ENCODE measurements around the gene ANO2.

Gene ANO2

GRCh38 chr12:5971194-5971850 is 26.3 kb upstream of the ANO2 start:
- Histone ChIP-seq H3K27me3 (ENCODE audit: insufficient read depth, low read length) (no peaks in the 10 kb centered on the region), H3K4me1 (ENCODE audit: insufficient read depth, low read length) (no peaks in the 10 kb centered on the region), H3K9me3 (ENCODE audit: low read length) (no peaks in the 10 kb centered on the region), H3K4me3 (ENCODE audit: low read length) (no peak overlapping the region), H2AFZ (ENCODE audit: low read depth, low read length) (no peak overlapping the region), H3K36me3 (ENCODE audit: insufficient read depth, low read length) (no peaks in the 10 kb centered on the region)

GRCh38 chr12:5969974-5970690 is 25.1 kb upstream of the ANO2 start:
- no peak overlapping the region for H2AFZ ChIP-seq (ENCODE audit: low read depth, low read length)
- H3K36me3 ChIP-seq (ENCODE audit: insufficient read depth, low read length) = no peaks in the 10 kb centered on the region
- no peaks in the 10 kb centered on the region for H3K9me3 ChIP-seq (ENCODE audit: low read length)
- no peak overlapping the region for H3K4me3 ChIP-seq (ENCODE audit: low read length)
- H3K4me1 ChIP-seq (ENCODE audit: insufficient read depth, low read length) = no peaks in the 10 kb centered on the region
- H3K27me3 ChIP-seq (ENCODE audit: insufficient read depth, low read length) = peaks cover 2% of the 10 kb centered on the region

DNA sequence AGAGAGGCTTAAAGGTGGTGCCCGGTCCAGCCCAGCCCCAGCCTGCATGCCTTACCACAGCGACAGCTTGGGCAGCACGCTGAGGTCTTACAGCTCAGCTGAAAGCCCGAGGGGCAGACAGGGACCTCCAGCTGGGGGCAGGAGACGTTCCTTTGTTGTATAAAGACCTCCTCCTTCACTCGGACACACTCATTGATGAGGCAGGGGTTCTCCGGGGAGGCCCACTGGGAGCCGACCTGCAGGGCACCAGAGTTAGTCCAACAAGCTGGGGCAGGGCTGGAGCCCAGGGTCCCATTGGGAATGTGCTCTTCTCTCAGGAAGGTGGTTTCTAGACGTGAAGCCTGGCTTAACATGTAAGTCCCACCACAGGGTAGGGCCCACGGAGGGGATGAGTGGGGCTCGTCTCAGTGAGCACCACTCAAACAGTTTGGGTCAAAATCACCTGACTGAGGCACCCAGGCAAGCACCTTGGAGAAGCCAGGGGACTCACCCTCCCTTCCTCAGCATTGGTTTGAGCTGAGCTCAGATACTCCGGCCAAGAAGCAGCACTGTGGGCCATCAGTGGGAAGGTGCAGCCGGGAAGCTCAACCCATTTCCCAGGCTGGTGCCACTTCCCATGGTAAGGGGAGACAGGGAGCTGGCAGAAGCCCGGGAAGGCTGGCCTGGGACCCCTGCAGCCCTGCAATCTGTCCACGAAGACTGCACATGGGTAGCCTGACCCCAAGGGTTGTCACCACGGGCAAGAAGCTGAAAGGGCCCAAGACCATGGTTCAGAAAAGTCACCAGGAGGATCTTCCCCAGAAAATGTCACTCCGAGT is 24.3 kb upstream of the ANO2 start:
- no peak overlapping the region for H3K4me3 ChIP-seq (ENCODE audit: low read length)
- H3K27me3 ChIP-seq (ENCODE audit: insufficient read depth, low read length) = peaks cover 7% of the 10 kb centered on the region
- peaks cover 2% of the 10 kb centered on the region for H3K4me1 ChIP-seq (ENCODE audit: insufficient read depth, low read length)
- H3K36me3 ChIP-seq (ENCODE audit: insufficient read depth, low read length) = no peaks in the 10 kb centered on the region
- no peak overlapping the region for H2AFZ ChIP-seq (ENCODE audit: low read depth, low read length)
- H3K9me3 ChIP-seq (ENCODE audit: low read length) = no peaks in the 10 kb centered on the region

DNA sequence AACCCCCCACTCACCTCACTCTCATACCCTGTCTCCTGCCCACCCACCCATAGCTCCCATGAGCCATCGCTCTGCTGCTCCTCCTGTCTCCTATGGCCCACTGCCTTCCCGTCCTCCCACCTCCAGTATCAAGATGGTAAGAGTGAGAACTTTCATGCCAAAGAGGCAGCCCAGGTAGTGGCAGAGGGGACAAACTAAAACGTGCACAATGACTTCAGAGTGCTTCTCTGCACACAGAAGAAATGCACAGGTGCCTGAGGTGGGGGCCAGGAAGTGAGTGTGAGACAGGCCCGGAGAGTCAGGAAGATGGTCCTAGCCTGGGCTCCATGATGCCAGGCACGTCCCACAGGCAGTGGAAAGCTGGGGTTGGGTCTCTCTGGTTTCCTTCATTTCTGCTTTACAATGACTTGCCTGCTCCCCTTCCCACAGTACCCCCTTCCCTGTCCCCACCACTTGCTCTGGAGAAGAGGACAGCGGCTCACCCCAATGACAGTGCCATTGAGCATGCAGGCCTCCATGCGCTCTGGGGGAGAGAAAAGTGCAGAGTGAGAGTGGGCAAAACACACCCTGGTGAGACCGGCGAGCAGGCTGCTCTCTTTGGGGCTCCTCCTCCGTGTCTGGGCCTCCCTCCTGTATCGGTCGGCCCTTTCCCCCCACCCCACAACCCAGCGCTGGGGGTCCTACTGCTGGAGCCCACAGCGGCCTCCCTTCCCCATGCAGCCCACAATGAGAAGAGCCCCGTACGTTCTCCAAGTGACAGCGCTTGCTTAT is 22.8 kb upstream of the ANO2 start:
- H3K9me3 ChIP-seq (ENCODE audit: low read length) = no peaks in the 10 kb centered on the region
- H3K27me3 ChIP-seq (ENCODE audit: insufficient read depth, low read length) = peaks cover 10% of the 10 kb centered on the region

DNA sequence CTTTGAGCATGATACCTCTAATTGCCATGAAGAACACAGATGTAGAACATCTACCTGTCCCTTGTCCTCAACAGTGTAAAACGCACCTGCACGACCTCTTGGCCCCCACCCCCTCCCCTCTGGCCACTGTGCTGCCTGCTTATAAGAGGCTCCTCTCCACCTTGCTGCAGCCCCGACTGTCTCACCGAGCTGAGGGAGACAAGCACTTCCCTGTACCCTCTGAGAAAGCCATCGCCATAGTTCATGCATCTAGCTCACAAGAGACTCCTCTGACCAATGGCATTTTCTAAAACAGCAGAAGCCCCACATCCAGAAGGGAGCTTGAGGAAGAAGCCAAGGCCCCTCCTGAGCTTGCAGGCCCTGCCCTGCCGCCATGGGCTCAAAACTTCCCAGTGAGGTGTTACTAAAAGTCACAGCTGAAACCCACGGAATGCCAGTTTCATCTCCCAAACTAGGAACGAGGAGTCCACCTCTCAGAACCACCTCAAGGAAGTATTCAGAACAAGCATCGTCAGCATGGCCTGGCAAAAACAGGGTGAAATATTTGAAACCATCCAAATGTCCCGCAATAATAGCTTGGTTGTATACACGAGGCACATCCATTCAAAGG is 21.5 kb upstream of the ANO2 start:
- Histone ChIP-seq H3K4me3 (ENCODE audit: low read length) (no peak overlapping the region), H3K4me1 (ENCODE audit: insufficient read depth, low read length) (peaks cover 2% of the 10 kb centered on the region), H3K36me3 (ENCODE audit: insufficient read depth, low read length) (no peaks in the 10 kb centered on the region), H2AFZ (ENCODE audit: low read depth, low read length) (no peak overlapping the region), H3K9me3 (ENCODE audit: low read length) (no peaks in the 10 kb centered on the region), H3K27me3 (ENCODE audit: insufficient read depth, low read length) (peaks cover 10% of the 10 kb centered on the region)

More for the DNA sequence above, 22.8 kb upstream of the ANO2 start:
- peaks cover 2% of the 10 kb centered on the region for H3K4me1 ChIP-seq (ENCODE audit: insufficient read depth, low read length)
- no peaks in the 10 kb centered on the region for H3K36me3 ChIP-seq (ENCODE audit: insufficient read depth, low read length)
- no peak overlapping the region for H2AFZ ChIP-seq (ENCODE audit: low read depth, low read length)
- no peak overlapping the region for H3K4me3 ChIP-seq (ENCODE audit: low read length)

DNA sequence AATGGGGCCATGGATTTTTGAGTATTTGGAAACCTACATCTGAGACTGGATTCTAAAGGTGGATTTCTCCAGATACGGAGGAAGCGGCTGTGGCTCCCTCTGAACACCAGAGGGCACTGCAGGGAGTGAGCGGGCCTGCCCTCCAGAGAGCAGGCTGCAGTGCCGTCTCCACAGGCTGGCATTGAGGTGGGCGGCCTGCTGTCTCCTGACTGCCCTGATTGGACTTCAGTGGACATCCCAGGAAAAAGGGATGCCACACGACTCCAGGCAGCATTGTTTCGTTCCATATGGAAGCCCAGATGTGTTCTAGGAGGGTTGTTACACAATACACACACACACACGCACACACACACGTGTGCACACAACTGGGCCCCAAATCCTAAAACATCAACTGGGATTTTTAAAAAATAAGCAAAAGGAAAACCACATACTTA is 20.9 kb upstream of the ANO2 start:
- no peak overlapping the region for H2AFZ ChIP-seq (ENCODE audit: low read depth, low read length)
- peaks cover 10% of the 10 kb centered on the region for H3K27me3 ChIP-seq (ENCODE audit: insufficient read depth, low read length)
- no peaks in the 10 kb centered on the region for H3K36me3 ChIP-seq (ENCODE audit: insufficient read depth, low read length)
- H3K4me3 ChIP-seq (ENCODE audit: low read length) = no peak overlapping the region
- peaks cover 2% of the 10 kb centered on the region for H3K4me1 ChIP-seq (ENCODE audit: insufficient read depth, low read length)
- no peaks in the 10 kb centered on the region for H3K9me3 ChIP-seq (ENCODE audit: low read length)

GRCh38 chr12:5964913-5965900 is 20.1 kb upstream of the ANO2 start:
- H3K4me3 ChIP-seq (ENCODE audit: low read length) = no peak overlapping the region
- H3K36me3 ChIP-seq (ENCODE audit: insufficient read depth, low read length) = no peaks in the 10 kb centered on the region
- no peaks in the 10 kb centered on the region for H3K9me3 ChIP-seq (ENCODE audit: low read length)
- H3K27me3 ChIP-seq (ENCODE audit: insufficient read depth, low read length) = peaks cover 10% of the 10 kb centered on the region
- H2AFZ ChIP-seq (ENCODE audit: low read depth, low read length) = no peak overlapping the region
- peaks cover 2% of the 10 kb centered on the region for H3K4me1 ChIP-seq (ENCODE audit: insufficient read depth, low read length)

DNA sequence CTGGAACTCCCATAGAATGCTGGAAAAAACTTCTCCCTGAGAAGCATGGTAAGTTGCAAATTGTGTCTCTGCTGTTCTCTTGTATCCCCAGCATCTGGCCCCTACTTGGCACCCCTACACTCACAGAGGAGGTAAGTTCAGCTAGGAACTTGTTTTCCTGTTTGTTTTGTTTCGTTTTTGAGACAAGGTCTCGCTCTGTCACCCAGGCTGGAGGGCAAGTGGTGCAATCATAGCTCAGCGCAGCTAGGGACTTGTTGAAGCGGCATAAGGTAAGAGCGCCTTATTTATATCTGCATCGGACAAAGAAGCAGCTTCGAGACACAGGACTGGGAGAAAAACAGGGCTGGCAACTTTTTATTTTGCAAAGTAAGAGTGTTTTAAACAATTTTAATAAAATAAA is 18.5 kb upstream of the ANO2 start:
- Histone ChIP-seq H3K36me3 (ENCODE audit: insufficient read depth, low read length) (no peaks in the 10 kb centered on the region), H3K4me3 (ENCODE audit: low read length) (no peak overlapping the region), H2AFZ (ENCODE audit: low read depth, low read length) (no peak overlapping the region), H3K27me3 (ENCODE audit: insufficient read depth, low read length) (peaks cover 10% of the 10 kb centered on the region), H3K4me1 (ENCODE audit: insufficient read depth, low read length) (peaks cover 2% of the 10 kb centered on the region), H3K9me3 (ENCODE audit: low read length) (no peaks in the 10 kb centered on the region)

DNA sequence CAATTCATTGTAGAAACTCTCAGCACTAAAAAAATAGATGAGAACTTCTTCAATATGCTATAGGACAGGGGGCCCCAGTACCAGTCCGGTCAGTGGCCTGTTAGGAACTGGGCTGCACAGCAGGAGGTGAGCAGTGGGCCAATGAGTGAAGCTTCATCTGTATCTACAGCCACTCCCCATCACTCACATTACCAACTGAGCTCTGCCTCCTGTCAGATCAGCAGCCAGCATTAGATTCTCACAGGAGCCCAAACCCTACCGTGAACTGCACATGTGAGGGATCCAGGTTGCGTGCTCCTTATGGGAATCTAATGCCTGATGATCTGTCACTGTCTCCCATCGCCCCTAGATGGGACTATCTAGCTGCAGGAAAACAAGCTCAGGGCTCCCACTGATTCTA is 15.7 kb upstream of the ANO2 start:
- Histone ChIP-seq H3K36me3 (ENCODE audit: insufficient read depth, low read length) (no peaks in the 10 kb centered on the region), H3K4me1 (ENCODE audit: insufficient read depth, low read length) (peaks cover 2% of the 10 kb centered on the region), H3K4me3 (ENCODE audit: low read length) (no peak overlapping the region), H3K9me3 (ENCODE audit: low read length) (no peaks in the 10 kb centered on the region), H2AFZ (ENCODE audit: low read depth, low read length) (no peak overlapping the region), H3K27me3 (ENCODE audit: insufficient read depth, low read length) (peaks cover 10% of the 10 kb centered on the region)

DNA sequence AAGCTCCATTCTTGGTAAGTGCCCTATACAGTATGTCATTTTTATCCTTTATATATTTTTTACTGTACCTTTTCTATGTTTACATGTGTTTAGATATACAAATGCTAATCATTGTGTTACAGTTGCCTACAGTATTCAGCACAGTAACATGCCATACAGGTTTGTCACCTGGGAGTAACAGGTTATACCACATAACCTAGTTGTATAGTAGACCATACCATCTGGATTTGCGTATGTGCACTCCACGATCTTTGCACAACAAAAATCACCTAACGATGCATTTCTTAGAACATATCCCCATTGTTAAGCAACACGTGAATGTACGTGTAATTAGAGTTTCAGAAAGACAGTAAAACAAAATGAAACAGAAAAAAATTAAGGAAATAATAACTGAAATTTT is 11.9 kb upstream of the ANO2 start:
- Histone ChIP-seq H3K27me3 (ENCODE audit: insufficient read depth, low read length) (no peaks in the 10 kb centered on the region), H3K9me3 (ENCODE audit: low read length) (no peaks in the 10 kb centered on the region), H3K4me1 (ENCODE audit: insufficient read depth, low read length) (no peaks in the 10 kb centered on the region), H2AFZ (ENCODE audit: low read depth, low read length) (no peak overlapping the region), H3K4me3 (ENCODE audit: low read length) (no peak overlapping the region), H3K36me3 (ENCODE audit: insufficient read depth, low read length) (no peaks in the 10 kb centered on the region)

DNA sequence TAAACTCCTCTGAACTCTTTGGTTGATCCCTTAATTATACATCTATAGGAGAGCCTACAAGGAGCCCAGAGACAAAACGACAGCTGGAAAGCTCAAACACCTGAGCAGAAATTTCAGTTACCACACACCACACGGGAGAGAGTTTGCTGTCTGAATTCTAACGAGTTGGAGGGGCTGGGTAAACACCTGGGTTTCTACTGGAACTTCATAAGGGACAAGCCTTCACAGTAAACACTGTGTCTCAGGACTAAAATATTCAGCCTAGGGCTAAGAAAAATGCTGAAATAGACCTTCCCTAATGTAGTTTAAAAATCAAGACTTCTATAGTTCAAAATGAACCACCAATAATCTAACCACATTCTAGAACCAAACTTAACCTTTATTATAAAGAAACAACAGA is 9.6 kb upstream of the ANO2 start:
- H3K4me3 ChIP-seq (ENCODE audit: low read length) = no peak overlapping the region
- H3K27me3 ChIP-seq (ENCODE audit: insufficient read depth, low read length) = no peaks in the 10 kb centered on the region
- H3K36me3 ChIP-seq (ENCODE audit: insufficient read depth, low read length) = no peaks in the 10 kb centered on the region
- no peaks in the 10 kb centered on the region for H3K9me3 ChIP-seq (ENCODE audit: low read length)
- H3K4me1 ChIP-seq (ENCODE audit: insufficient read depth, low read length) = no peaks in the 10 kb centered on the region
- no peak overlapping the region for H2AFZ ChIP-seq (ENCODE audit: low read depth, low read length)

Data from neuron (in vitro differentiated cells).